T-cell (primary cell): Measurements from ENCODE around the gene RUNX1. TPM values are rescaled to one million over a fixed set of nuclear protein-coding genes. Genes with fewer than 3 reads are reported as not detected.

Experiments used
- ATAC-seq, 4 experiments: fragments of 200-7000 bp in 3 of 4; fragments of 150-1000 bp in 1 of 4; cut with Tn5 transposase; replicated peaks in 1 of 4; 1 replicate in 3 of 4; 2 replicates in 1 of 4; pipeline ENCODE4 v1.10.0; 2021; ENCODE audit warnings: moderate library complexity in 3 of 4, mild to moderate bottlenecking in 2 of 4, moderate number of reproducible peaks in 1 of 4
- CTCF ChIA-PET, 2 donors: fragments of 300-600 bp; sonication (Branson Sonifier 250); formaldehyde crosslinking; loops; one replicate each; lab custom pipeline; 2022; ENCODE audit warnings: antibody characterized with exemption in 2 of 2; lab: Charles Lee
- POLR2A ChIA-PET, 2 donors: fragments of 300-600 bp; sonication (Branson Sonifier 250); formaldehyde crosslinking; loops; one replicate each; lab custom pipeline; 2022; ENCODE audit warnings: antibody characterized with exemption in 2 of 2; lab: Charles Lee
- DNase-seq, 35 experiments: peaks; one replicate each; pipeline versions ENCODE4 v3.0.0 to v3.0.0-alpha.2; 2013 to 2023
- H3K27ac ChIP-seq: one replicate; pipeline ENCODE4 v1.5.1; 2013; ENCODE audit warnings: low read length
- H3K27me3 ChIP-seq, 2 experiments: replicated peaks in 1 of 2; 1 replicate in 1 of 2; 2 replicates in 1 of 2; pipeline versions ENCODE4 v1.6.1 to v1.7.0; 2013; ENCODE audit warnings: low read length in 1 of 2, mixed read lengths in 1 of 2; ENCODE audit not compliant: control insufficient read depth in 2 of 2, insufficient read depth in 2 of 2; ENCODE audit errors: extremely low read depth in 1 of 2
- H3K36me3 ChIP-seq, 2 donors: 1 replicate in 1 of 2; 2 replicates in 1 of 2; pipeline versions ENCODE4 v1.6.1 to v1.7.0; 2013; ENCODE audit warnings: low read length in 1 of 2; ENCODE audit not compliant: control insufficient read depth in 2 of 2, insufficient read depth in 1 of 2; ENCODE audit errors: extremely low read depth in 1 of 2
- H3K4me1 ChIP-seq, 2 experiments: 1 replicate in 1 of 2; 2 replicates in 1 of 2; pipeline versions ENCODE4 v1.6.1 to v1.7.0; 2013; ENCODE audit warnings: low read length in 2 of 2, mixed read lengths in 1 of 2; ENCODE audit not compliant: insufficient read depth in 2 of 2, control insufficient read depth in 1 of 2; ENCODE audit errors: extremely low read depth in 1 of 2
- H3K4me3 ChIP-seq, 2 donors: 1 replicate in 1 of 2; 2 replicates in 1 of 2; pipeline versions ENCODE4 v1.5.1 to v1.7.0; 2013; ENCODE audit warnings: mild to moderate bottlenecking in 2 of 2, low read length in 1 of 2, moderate library complexity in 1 of 2; ENCODE audit not compliant: control insufficient read depth in 1 of 2; ENCODE audit errors: extremely low read depth in 1 of 2
- H3K9me3 ChIP-seq: 2 replicates; pipeline ENCODE4 v1.7.0; 2013
- H3K27ac Mint-ChIP-seq, 2 donors: one replicate each; pipeline ENCODE4 v1.8.0; 2020 to 2021; ENCODE audit warnings: mild to moderate bottlenecking in 2 of 2, mixed read lengths in 2 of 2
- H3K27me3 Mint-ChIP-seq, 2 donors: one replicate each; pipeline ENCODE4 v1.8.0; 2021 to 2022; ENCODE audit warnings: mixed read lengths in 2 of 2
- H3K36me3 Mint-ChIP-seq: one replicate; pipeline ENCODE4 v1.8.0; 2021; ENCODE audit warnings: mixed read lengths
- H3K4me1 Mint-ChIP-seq, 3 donors: one replicate each; pipeline ENCODE4 v1.8.0; 2020 to 2022; ENCODE audit warnings: mixed read lengths in 3 of 3, mild to moderate bottlenecking in 1 of 3
- H3K4me3 Mint-ChIP-seq, 3 donors: one replicate each; pipeline ENCODE4 v1.8.0; 2020 to 2022; ENCODE audit warnings: mild to moderate bottlenecking in 3 of 3, mixed read lengths in 3 of 3, moderate library complexity in 3 of 3
- H3K9me3 Mint-ChIP-seq, 3 donors: one replicate each; pipeline ENCODE4 v1.8.0; 2020 to 2022; ENCODE audit warnings: mixed read lengths in 3 of 3
- WGBS: methylation state at CpG from one replicate; pipeline ENCODE4 v1.1.5; 2013; ENCODE audit warnings: missing lambda C conversion rate; ENCODE audit not compliant: insufficient coverage; 5-methylcytosine and 5-hydroxymethylcytosine counted together
- total RNA-seq, 35 experiments: library from RNA in 6 of 35; stranded (reverse) in 6 of 35; fragments of 120-200 nt in 1 of 35; gene quantifications; one replicate each; pipeline versions ENCODE4 v1.2.1 to v1.2.4 and lab custom pipeline; 2013 to 2026

The RUNX1 gene
- total RNA-seq, 5 donors from 2014 or later (not counting 1 experiment from before 2014, with no cell fraction given) = 87.0 to 117 (median 104) TPM

- Histone ChIP-seq H3K27me3 (no peaks in the 10 kb centered on the region), H3K36me3 (peaks cover 4 to 49% of the 10 kb centered on the region in 2 donors), H3K4me1 (peaks cover 0 to 11% of the 10 kb centered on the region in 2 experiments), H3K4me3 (no peak overlapping the region), H3K27ac (no peak overlapping the region), H3K9me3 (no peaks in the 10 kb centered on the region)
- H3K4me1 Mint-ChIP-seq = peaks cover 48 to 59% (median 48%) of the 10 kb centered on the region in 3 donors
- DNase-seq (no peak), ATAC-seq (no peak)
- H3K27me3 Mint-ChIP-seq = no peaks in the 10 kb centered on the region
- no CpG with 5 or more reads among the region's 3 CpGs for WGBS
- CTCF ChIA-PET = no interaction called here
- peaks cover 55% of the 10 kb centered on the region for H3K36me3 Mint-ChIP-seq
- H3K27ac Mint-ChIP-seq = peak overlapping the region in 1 of 2 donors; percentile 1
- H3K4me3 Mint-ChIP-seq = no peak overlapping the region
- H3K9me3 Mint-ChIP-seq = no peaks in the 10 kb centered on the region
- POLR2A ChIA-PET = interaction anchor here (0.5 to 0.6 kb wide), 2 partner anchors 9 to 215 kb away, joined by 3 to 4 read pairs; no protein-coding TSS in a partner anchor
Observed at GRCh38 chr21:34878501-34878900, 170.6 kb downstream of the RUNX1 start.

- H3K27me3 Mint-ChIP-seq = no peaks in the 10 kb centered on the region
- H3K36me3 ChIP-seq = peaks cover 4 to 57% of the 10 kb centered on the region in 2 donors
- H3K4me3 Mint-ChIP-seq = no peak overlapping the region
- peaks cover 40 to 54% (median 44%) of the 10 kb centered on the region in 3 donors for H3K4me1 Mint-ChIP-seq
- WGBS = 100% methylated on average over 3 of the region's 10 CpGs
- no peaks in the 10 kb centered on the region for H3K9me3 ChIP-seq
- H3K9me3 Mint-ChIP-seq = no peaks in the 10 kb centered on the region
- H3K27me3 ChIP-seq = no peaks in the 10 kb centered on the region
- H3K27ac Mint-ChIP-seq = no peak overlapping the region
- no peak overlapping the region for H3K4me3 ChIP-seq
- peaks cover 0 to 2% of the 10 kb centered on the region in 2 experiments for H3K4me1 ChIP-seq
- ChIA-PET POLR2A (interaction anchor here in 1 of 2 donors (0.5 to 0.6 kb wide), 2 partner anchors 182 to 215 kb away, joined by 3 to 4 read pairs; no protein-coding TSS in a partner anchor), CTCF (no interaction called here)
- DNase-seq (no peak), ATAC-seq (no peak)
- no peak overlapping the region for H3K27ac ChIP-seq
- H3K36me3 Mint-ChIP-seq = peaks cover 60% of the 10 kb centered on the region
Observed at GRCh38 chr21:34877485-34878128, 171.5 kb downstream of the RUNX1 start.

GRCh38 chr21:34875830-34876229 lies 173.3 kb downstream of the RUNX1 start:
- H3K27ac Mint-ChIP-seq = no peak overlapping the region
- Histone ChIP-seq H3K27ac (no peak overlapping the region), H3K36me3 (peaks cover 4 to 66% of the 10 kb centered on the region in 2 donors), H3K4me1 (no peaks in the 10 kb centered on the region), H3K9me3 (no peaks in the 10 kb centered on the region), H3K27me3 (no peaks in the 10 kb centered on the region), H3K4me3 (no peak overlapping the region)
- peaks cover 60% of the 10 kb centered on the region for H3K36me3 Mint-ChIP-seq
- WGBS = 100% methylated on average over 4 of the region's 6 CpGs
- no peak overlapping the region for H3K4me3 Mint-ChIP-seq
- ChIA-PET POLR2A (no interaction called here), CTCF (no interaction called here)
- no peak for DNase-seq
- no peaks in the 10 kb centered on the region for H3K27me3 Mint-ChIP-seq
- no peaks in the 10 kb centered on the region for H3K9me3 Mint-ChIP-seq
- peaks cover 31 to 41% (median 40%) of the 10 kb centered on the region in 3 donors for H3K4me1 Mint-ChIP-seq
- no peak for ATAC-seq

GRCh38 chr21:34874684-34875513 lies 174.2 kb downstream of the RUNX1 start:
- Mint-ChIP-seq H3K9me3 (no peaks in the 10 kb centered on the region), H3K4me1 (peaks cover 30 to 39% (median 38%) of the 10 kb centered on the region in 3 donors), H3K36me3 (peaks cover 54% of the 10 kb centered on the region), H3K27ac (peak overlapping the region; percentile 49 to 66), H3K27me3 (no peaks in the 10 kb centered on the region), H3K4me3 (peak overlapping the region in 1 of 3 donors; percentile 31)
- ATAC-seq = no peak
- Histone ChIP-seq H3K4me3 (no peak overlapping the region), H3K9me3 (no peaks in the 10 kb centered on the region), H3K4me1 (no peaks in the 10 kb centered on the region), H3K36me3 (peaks cover 4 to 69% of the 10 kb centered on the region in 2 donors), H3K27me3 (no peaks in the 10 kb centered on the region), H3K27ac (no peak overlapping the region)
- WGBS = 89% methylated on average over 2 of the region's 8 CpGs
- CTCF ChIA-PET = interaction anchor here in 1 of 2 donors (0.6 kb wide), 1 partner anchor 330 kb away, joined by 3 read pairs; no protein-coding TSS in a partner anchor
- DNase-seq = no peak
- POLR2A ChIA-PET = interaction anchor here in 1 of 2 donors (0.6 kb wide), 1 partner anchor 1239 kb away, joined by 3 read pairs; no protein-coding TSS in a partner anchor

GRCh38 chr21:34871026-34871908 lies 177.8 kb downstream of the RUNX1 start:
- H3K4me3 ChIP-seq = no peak overlapping the region
- H3K4me3 Mint-ChIP-seq = no peak overlapping the region
- ChIA-PET CTCF (interaction anchor here in 1 of 2 donors (0.6 kb wide), 1 partner anchor 521 kb away, joined by 3 read pairs; no protein-coding TSS in a partner anchor), POLR2A (no interaction called here)
- ATAC-seq = no peak
- H3K27ac ChIP-seq = no peak overlapping the region
- H3K9me3 ChIP-seq = no peaks in the 10 kb centered on the region
- peaks cover 0 to 72% of the 10 kb centered on the region in 2 donors for H3K36me3 ChIP-seq
- no peak for DNase-seq
- peaks cover 43 to 57% (median 54%) of the 10 kb centered on the region in 3 donors for H3K4me1 Mint-ChIP-seq
- WGBS = 94% methylated on average over 11 of the region's 18 CpGs
- H3K9me3 Mint-ChIP-seq = no peaks in the 10 kb centered on the region
- H3K27ac Mint-ChIP-seq = peak overlapping the region in 1 of 2 donors; percentile 6
- H3K36me3 Mint-ChIP-seq = peaks cover 57% of the 10 kb centered on the region
- peaks cover 0 to 9% of the 10 kb centered on the region in 2 experiments for H3K4me1 ChIP-seq
- H3K27me3 Mint-ChIP-seq = no peaks in the 10 kb centered on the region
- no peaks in the 10 kb centered on the region for H3K27me3 ChIP-seq
